Limb (tissue), 2 donors: ENCODE measurements around the gene KIF16B.
"Not testable (repeated sequence)": the region's sequence is repeated elsewhere in the genome, so short reads cannot be mapped to it uniquely, and the experiment has no call there.

ENCODE experiments used
- DNase-seq, 2 donors: peaks; one replicate each; pipeline ENCODE4 v3.0.0-alpha.2; 2016; ENCODE audit errors: extremely low spot score in 2 of 2

KIF16B gene

DNA sequence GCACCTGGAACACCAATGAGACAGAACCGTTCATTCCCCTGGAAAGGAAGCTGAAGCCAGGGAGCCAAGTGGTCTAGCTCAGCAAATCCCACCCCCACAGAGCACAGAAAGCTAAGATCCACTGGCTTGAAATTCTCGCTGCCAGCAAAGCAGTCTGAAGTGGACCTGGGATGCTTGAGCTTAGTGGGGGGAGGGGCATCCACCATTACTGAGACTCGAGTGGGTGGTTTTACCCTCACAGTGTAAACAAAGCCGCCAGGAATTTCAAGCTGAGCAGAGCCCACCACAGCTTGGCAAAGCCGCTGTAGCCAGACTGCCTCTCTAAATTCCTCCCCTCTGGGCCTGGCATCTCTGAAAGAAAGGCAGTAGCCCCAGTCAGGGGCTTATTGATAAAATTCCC lies 53.1 kb downstream of the KIF16B start:
- no peak for DNase-seq

DNA sequence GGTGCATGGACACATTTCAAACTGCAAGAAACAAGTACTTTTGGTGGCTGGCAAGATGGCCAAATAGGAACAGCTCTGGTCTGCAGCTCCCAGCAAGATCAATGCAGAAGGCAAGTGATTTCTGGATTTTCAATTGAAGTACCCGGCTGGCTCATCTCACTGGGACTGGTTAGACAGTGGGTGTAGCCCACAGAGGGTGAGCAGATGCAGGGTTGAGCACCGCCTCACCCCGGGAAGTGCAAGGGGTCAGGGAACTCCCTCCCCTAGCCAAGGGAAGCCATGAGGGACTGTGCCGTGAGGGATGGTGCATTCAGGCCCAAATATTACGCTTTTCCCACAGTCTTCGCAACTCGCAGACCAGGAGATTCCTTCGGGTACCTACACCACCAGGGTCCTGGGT lies 53.6 kb downstream of the KIF16B start:
- DNase-seq = not testable (repeated sequence)

DNA sequence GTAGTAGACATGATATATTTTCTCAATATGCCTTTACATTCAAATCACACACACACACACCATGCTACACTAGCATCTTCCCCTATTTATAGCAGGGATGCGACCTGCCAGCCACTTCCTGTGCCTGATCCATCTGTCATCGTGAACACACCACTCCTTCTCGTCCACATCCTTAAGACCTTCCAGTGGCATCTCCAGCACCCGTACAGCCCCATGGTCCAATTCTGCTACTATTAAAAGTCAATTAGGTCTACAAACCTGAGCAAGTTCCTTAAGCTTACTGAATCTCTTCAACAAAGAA lies 54.5 kb downstream of the KIF16B start:
- no peak for DNase-seq

DNA sequence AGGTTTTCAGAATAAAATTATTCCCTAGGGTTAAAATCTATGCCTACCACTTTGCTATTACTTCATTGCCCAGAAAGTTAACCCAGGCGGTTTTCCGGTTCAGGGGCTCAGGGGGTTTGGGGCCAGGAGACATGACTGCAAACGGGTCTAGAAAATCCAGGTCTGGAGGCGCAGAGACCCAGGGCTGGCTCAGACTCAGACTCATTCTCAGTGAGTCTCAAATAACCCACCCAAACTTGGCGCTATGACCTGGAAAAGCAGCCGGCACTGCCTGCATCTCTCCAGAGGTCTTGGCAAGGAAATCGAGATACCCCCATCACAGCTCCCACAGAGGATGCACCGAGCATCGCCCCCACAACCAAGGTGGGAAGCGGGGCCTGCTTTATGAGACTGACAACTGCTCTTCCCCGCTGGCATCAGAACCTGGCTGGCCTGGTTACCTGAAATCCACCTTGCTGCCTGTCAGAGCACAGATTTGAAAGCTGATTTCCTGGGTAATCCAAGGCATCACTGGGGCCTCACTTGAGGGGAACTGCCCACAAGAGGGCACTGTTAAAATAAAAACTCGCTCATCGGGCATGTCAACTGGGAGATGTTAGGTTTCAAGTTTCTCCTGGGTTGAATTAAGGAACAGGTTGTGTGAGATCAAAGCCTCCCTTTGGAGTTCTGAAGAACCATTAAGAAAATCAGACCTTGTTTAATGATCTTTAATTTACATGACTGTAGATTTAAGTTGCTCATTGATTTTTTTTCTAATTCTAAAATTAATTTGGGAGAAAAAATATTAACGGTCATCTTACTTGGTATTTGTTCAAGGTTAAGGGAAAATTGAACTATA lies 55.1 kb downstream of the KIF16B start:
- DNase-seq = peak; percentile 16 to 48

DNA sequence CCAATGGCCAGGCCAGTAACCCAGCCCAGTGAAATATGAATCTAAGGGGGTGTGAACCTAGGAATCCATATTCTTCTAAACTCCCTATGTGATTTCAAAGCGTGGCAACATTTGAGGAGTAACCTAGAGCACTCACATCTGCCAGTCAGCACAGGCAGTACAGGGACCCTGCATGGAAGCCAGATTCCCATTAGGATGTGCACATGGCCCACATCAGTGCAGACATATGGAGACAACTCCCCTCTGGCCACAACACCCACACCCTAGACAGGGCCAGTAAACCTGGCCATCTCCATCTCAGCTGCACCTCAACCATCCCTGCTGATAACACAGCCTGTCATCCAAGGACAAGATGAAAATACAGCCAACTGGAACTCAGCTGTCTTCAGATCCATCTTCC lies 56.5 kb downstream of the KIF16B start:
- no peak for DNase-seq

GRCh38 chr20:16515046-16515445 lies 58.2 kb downstream of the KIF16B start:
- no peak for DNase-seq

GRCh38 chr20:16514140-16514539 lies 59.1 kb downstream of the KIF16B start:
- no peak for DNase-seq

DNA sequence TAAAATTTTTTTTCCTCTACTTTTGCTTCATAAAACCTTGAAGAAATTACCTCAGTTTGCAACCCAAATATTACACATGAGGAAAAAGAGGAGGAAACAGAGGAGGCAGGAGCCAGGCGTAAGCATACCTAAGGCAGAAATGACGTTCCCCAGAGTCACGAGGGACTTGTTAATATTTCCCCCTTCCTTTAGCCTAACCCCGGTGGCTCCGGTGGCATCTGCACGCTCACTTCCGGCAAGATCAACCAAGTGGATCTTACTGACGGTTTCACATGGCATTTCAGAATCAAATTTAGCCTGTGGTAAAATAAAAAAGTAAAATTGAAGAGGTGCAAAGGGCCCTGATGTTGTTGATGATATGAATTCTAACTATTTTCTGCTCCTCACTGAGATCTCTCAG lies 67.4 kb downstream of the KIF16B start:
- no peak for DNase-seq

DNA sequence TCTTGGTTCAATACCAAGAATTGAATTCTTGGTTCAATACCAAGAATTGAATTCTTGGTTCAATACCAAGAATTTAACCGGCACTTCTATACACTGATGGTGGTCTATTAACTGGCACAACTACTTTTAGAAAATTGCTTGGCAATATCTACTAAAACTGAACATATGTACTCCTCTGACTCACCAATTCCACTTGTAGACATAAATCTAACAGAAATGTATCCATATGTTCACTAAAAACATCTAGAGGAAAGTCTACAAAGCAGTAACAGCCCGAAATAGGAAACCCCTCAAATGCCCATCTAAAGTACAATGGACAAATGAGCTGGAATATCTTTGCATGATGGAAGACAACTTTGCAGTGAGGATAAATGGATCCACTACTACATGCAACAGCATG lies 71.9 kb downstream of the KIF16B start:
- peak in 1 of 2 donors; percentile 28 for DNase-seq

DNA sequence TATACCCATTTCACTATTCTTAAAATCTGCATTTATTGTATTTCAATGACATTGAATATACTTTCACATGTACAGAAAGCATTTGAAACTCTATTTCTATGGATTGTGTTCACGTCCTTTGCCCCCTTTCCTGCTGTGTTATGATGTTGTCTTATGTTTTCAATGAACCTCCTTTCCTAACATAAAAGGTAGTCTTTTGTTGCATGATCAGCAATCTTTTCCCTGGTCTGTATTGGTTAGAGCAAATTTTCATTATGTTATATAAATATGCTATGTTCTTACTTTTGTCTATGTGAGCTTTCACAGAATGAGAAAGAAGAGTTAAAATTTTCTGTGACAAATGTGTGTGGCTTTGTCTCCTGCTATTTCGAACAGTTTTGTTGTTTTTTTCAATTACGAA lies 73.1 kb downstream of the KIF16B start:
- DNase-seq = no peak

DNA sequence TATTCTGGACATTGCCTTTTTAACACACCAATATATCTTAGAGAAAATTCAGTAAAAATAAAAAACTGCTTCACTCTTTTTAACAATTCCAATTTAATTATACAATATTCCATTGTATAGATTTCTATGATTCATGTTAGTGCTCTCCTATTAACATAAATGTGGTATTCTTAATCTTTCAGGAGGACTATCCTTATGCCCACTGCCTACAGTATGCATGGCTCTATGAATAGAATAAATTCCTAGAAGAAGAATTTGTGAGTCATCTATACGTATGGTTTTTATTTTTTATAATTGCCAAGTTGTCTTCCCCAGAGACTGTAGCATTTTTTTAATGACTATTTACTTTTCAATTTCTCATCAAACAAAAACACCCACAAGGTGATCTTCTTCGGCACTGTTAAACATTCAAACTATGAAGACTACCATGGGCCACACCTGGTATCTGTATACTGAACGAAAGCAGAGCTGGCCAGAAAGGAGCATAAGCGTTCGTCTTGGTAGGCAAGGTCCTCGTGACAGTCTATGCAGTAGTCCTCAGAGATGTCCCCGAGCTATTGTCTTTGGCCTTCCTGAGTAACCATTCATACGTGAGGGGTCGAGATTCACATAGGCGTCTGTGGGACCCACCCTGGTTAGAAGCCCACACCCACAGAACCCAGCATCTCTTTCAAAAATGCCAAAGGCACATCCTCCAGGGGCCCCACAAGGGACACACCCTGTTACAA lies 74.6 kb downstream of the KIF16B start:
- no peak for DNase-seq

- no peak for DNase-seq
These were observed 75.4 kb downstream of the KIF16B start for GRCh38 chr20:16497896-16498295.

- DNase-seq = no peak
These were observed 79.8 kb downstream of the KIF16B start for GRCh38 chr20:16493486-16493885.

- DNase-seq = no peak
These were observed 81.8 kb downstream of the KIF16B start for GRCh38 chr20:16491294-16491905.

DNA sequence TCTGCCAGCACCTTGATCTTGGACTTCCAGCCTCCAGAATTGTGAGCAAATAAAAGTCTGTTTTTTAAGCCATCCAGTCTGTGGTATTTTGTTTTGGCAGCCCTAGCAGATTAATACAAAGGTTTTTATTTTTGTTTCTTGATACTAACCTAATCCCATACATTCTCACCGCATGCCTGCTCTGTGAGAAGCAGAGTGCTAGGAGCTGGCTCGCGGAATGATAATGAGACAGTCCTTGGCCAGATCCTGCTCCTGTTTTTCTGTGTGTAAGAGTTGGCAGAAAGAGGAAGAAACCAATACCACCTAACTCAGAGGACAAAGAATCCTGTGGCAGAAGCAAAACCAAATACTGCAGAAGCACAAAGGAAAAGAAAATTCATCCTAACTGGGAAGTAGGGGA lies 82.6 kb downstream of the KIF16B start:
- no peak for DNase-seq

DNA sequence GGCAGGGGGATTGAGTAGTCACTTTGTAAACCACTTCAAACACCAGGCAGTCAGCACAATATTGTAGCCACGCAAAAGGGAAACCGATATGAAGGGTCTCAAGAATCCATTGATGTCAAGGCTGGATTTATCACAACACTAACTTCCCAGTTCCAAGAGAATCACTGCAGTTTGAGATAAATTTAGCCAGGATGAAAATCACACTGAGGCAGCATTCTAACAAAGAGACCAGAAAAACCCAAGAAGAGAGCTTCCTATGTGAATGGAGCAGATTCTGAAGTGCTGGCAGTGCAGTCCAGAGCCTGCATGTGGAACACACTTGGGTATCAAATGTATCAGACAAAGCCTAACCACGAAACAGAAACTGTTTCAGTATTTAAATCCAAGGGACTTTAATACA lies 84.6 kb downstream of the KIF16B start:
- no peak for DNase-seq

GRCh38 chr20:16488086-16488485 lies 85.2 kb downstream of the KIF16B start:
- no peak for DNase-seq

DNA sequence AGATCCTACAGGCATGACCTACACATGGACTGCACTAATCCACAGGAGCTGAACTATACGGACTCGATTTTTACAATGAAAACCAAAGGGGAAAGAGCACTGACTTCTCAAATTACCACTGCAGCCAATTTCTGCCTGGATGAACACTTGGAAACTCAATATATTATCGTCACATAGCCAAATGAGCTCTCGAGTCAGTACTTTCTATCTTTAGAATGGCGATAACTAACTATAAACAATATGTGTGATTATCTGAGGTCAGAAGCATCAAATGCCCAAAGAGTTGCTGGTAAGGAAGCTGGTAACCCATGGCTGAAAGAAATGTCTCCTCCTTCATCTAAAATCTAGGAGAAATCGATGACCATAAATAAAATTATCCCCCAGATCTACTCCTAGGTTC lies 86.7 kb downstream of the KIF16B start:
- no peak for DNase-seq

GRCh38 chr20:16485401-16485800 lies 87.8 kb downstream of the KIF16B start:
- DNase-seq = peak in 1 of 2 donors; percentile 72

DNA sequence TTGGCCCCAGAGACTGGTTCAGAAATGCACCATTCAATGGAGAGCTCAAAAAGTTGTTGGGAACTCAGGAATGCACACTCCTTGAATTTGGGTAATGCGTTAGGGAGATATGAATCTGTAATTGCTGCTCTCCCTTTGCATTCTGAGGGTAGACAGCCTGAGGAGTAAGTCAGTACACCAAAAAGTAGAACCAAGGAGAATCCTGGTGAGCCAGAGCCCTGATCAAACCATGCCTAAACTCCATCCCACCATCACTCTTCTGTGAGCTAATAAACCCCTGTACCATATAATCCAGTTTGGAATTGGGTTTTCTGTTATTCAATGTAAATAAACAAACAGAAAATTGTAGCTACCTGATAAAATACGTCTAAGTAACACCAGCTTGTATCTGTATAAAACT lies 90.2 kb downstream of the KIF16B start:
- no peak for DNase-seq

GRCh38 chr20:16481977-16482376 lies 91.3 kb downstream of the KIF16B start:
- DNase-seq = no peak

DNA sequence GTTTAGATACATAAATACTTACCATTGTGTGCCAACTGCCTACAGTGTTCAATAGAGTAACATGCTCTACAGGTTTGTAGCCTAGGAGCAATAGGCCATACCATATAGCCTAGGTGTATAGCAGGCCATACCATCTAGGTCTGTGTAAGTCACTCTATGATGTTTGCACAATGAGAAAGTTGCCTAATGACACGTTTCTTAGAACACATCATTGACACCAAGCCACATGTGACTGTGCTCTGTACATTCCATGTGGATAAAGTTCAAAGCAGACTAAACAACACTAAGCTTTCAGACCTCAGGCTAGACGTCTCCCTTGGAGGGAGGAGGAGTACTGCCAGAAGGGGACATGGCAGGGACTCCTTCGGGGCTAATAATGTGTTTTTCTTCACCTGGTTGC lies 93.6 kb downstream of the KIF16B start:
- DNase-seq = no peak

- no peak for DNase-seq
These were observed 95.6 kb downstream of the KIF16B start for GRCh38 chr20:16477632-16478031.
